HG03342 (cell line): ENCODE measurements around the gene KRTAP4-11.
"Not testable (repeated sequence)": the region's sequence is repeated elsewhere in the genome, so short reads cannot be mapped to it uniquely, and the experiment has no call there.

ENCODE experiments used
- ATAC-seq: cut with Tn5 transposase; IDR thresholded peaks from one replicate; pipeline ENCODE4 v1.9.1; 2021; ENCODE audit warnings: mild to moderate bottlenecking, moderate library complexity; ENCODE audit not compliant: unreplicated experiment

KRTAP4-11 gene

GRCh38 chr17:41088760-41089352 is 29.3 kb downstream of the KRTAP4-11 start:
- ATAC-seq: not testable (repeated sequence)

GRCh38 chr17:41084100-41084856 is 33.9 kb downstream of the KRTAP4-11 start, which contains the start of gene KRTAP4-7:
TSS of gene KRTAP4-7 (plus strand) at chr17:41084150. CDS start at chr17:41084207, 57 bp downstream.
- not testable (repeated sequence) for ATAC-seq

- not testable (repeated sequence) for ATAC-seq
These were observed 34.7 kb downstream of the KRTAP4-11 start for GRCh38 chr17:41083427-41083826.

- ATAC-seq: no peak
These were observed 35.5 kb downstream of the KRTAP4-11 start for GRCh38 chr17:41082626-41083025.

- ATAC-seq: no peak
These were observed 41.4 kb downstream of the KRTAP4-11 start for GRCh38 chr17:41076788-41077187.

- no peak for ATAC-seq
These were observed 44.5 kb downstream of the KRTAP4-11 start for GRCh38 chr17:41073676-41074075.

- no peak for ATAC-seq
These were observed 46.4 kb downstream of the KRTAP4-11 start for GRCh38 chr17:41071606-41072360.

- no peak for ATAC-seq
These were observed 49.1 kb downstream of the KRTAP4-11 start for GRCh38 chr17:41069031-41069430.

- no peak for ATAC-seq
These were observed 50.9 kb downstream of the KRTAP4-11 start for GRCh38 chr17:41067281-41067680.
